Measurements from ENCODE around the gene TSPAN4.

TSPAN4 gene

GRCh38 chr11:911031-911889, 68.6 kb downstream of the TSPAN4 start:
- no peak for DNase-seq (ENCODE audit: low read depth)

DNA sequence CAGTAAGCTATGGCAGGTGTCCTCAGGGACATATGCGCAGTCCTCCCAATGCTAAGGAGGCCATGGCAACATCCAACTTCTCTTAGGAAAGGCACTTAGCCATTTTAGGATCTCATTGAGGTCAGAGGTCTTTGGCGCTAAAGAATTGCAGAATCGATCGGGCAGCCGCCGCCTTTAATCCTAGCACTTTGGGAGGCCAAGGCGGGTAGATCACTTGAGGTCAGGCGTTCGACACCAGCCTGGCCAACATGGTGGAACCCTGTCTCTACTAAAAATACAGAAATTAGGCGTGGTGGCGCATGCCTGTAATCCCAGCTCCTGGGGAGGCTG, 69.2 kb downstream of the TSPAN4 start:
- DNase-seq (ENCODE audit: low read depth) = no peak

GRCh38 chr11:912266-912665, 69.6 kb downstream of the TSPAN4 start:
- no peak for DNase-seq (ENCODE audit: low read depth)

DNA sequence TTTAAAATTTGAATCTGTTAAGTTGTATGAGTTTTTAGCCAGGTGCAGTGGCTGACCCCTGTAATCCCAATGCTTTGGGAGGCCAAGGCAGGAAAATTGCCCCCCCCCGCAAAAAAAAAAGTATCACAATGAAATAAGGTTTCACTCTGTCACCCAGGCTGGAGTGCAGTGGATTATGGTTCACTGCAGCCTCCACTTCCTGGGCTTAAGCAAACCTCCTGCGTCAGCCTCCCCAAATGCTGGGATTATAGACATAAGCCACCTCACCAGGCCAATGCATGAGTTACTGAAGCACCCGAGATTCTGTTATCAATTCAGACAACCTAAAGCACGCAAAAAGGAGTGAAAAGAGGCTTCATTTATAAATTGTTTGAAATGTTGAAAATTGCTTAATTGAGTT, 70.4 kb downstream of the TSPAN4 start:
- no peak for DNase-seq (ENCODE audit: low read depth)

DNA sequence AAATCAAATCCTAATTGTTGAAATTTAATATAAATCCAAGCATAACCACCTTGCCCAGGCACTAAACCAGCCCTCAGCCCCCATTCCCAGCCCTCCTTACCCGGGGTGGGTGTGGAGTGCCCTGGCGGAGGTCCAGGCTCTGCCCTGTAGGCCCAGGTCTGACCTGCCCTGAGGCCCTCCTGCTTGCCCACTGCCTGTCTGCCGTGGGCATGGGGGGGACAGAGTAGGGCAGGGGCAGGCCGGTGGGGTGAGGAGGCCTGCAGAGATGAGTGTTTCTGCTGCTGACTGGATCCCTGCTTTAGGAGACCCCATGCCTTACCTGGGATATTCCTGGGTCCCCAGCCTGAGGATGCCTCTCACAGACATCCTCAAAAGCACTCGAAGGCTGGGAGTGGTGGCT, 71.6 kb downstream of the TSPAN4 start:
- no peak for DNase-seq (ENCODE audit: low read depth)

GRCh38 chr11:914747-915501, 72.3 kb downstream of the TSPAN4 start:
- DNase-seq (ENCODE audit: low read depth) = no peak
